ENCODE results near the gene MAMDC2.
"Not testable (repeated sequence)": the region's sequence is repeated elsewhere in the genome, so short reads cannot be mapped to it uniquely, and the experiment has no call there.

MAMDC2 gene

GRCh38 chr9:70038171-70038621 lies 5.5 kb upstream of the MAMDC2 start:
- DNase-seq (ENCODE audit: low read depth in 3 of 3): not testable (repeated sequence)

- no peak for DNase-seq (ENCODE audit: low read depth in 3 of 3)
These were observed 3.2 kb upstream of the MAMDC2 start for GRCh38 chr9:70040376-70040903.

GRCh38 chr9:70042461-70043215 lies 1.0 kb upstream of the MAMDC2 start:
- no peak for DNase-seq (ENCODE audit: low read depth in 3 of 3)

- DNase-seq (ENCODE audit: low read depth in 3 of 3): no peak
These were observed 363 bp upstream of the MAMDC2 start for GRCh38 chr9:70043285-70043684.

GRCh38 chr9:70044490-70045307 lies 1.1 kb downstream of the MAMDC2 start:
- DNase-seq (ENCODE audit: low read depth in 3 of 3): no peak

GRCh38 chr9:70045452-70045851 lies 1.8 kb downstream of the MAMDC2 start:
- no peak for DNase-seq (ENCODE audit: low read depth in 3 of 3)

GRCh38 chr9:70046274-70047070 lies 2.8 kb downstream of the MAMDC2 start:
- DNase-seq (ENCODE audit: low read depth in 3 of 3): no peak

- no peak for DNase-seq (ENCODE audit: low read depth in 3 of 3)
These were observed 5.6 kb downstream of the MAMDC2 start for GRCh38 chr9:70049236-70049635.

- DNase-seq (ENCODE audit: low read depth in 3 of 3): no peak
These were observed 6.1 kb downstream of the MAMDC2 start for GRCh38 chr9:70049672-70050271.

- DNase-seq (ENCODE audit: low read depth in 3 of 3): no peak
These were observed 9.1 kb downstream of the MAMDC2 start for GRCh38 chr9:70052768-70053167.

- DNase-seq (ENCODE audit: low read depth in 3 of 3): no peak
These were observed 10.2 kb downstream of the MAMDC2 start for GRCh38 chr9:70053864-70054263.

- no peak for DNase-seq (ENCODE audit: low read depth in 3 of 3)
These were observed 10.9 kb downstream of the MAMDC2 start for GRCh38 chr9:70054521-70054920.

- DNase-seq (ENCODE audit: low read depth in 3 of 3): no peak
These were observed 12.0 kb downstream of the MAMDC2 start for GRCh38 chr9:70055406-70056210.

GRCh38 chr9:70056211-70056944 lies 12.7 kb downstream of the MAMDC2 start:
- DNase-seq (ENCODE audit: low read depth in 3 of 3): no peak

- no peak for DNase-seq (ENCODE audit: low read depth in 3 of 3)
These were observed 15.0 kb downstream of the MAMDC2 start for GRCh38 chr9:70058569-70059116.

- DNase-seq (ENCODE audit: low read depth in 3 of 3): no peak
These were observed 16.7 kb downstream of the MAMDC2 start for GRCh38 chr9:70060148-70060882.

- no peak for DNase-seq (ENCODE audit: low read depth in 3 of 3)
These were observed 17.3 kb downstream of the MAMDC2 start for GRCh38 chr9:70060883-70061507.

- DNase-seq (ENCODE audit: low read depth in 3 of 3): no peak
These were observed 18.1 kb downstream of the MAMDC2 start for GRCh38 chr9:70061776-70062175.

Data from stimulated activated CD4-positive, alpha-beta T cell treated with anti-CD3 and anti-CD28 coated beads, TNF-alpha, amount 100 ng/mL, for 48 hours (primary cell).